ENCODE data around the gene RIMBP3C.
"Not testable (repeated sequence)": the region's sequence is repeated elsewhere in the genome, so short reads cannot be mapped to it uniquely, and the experiment has no call there.

Gene RIMBP3C

DNA sequence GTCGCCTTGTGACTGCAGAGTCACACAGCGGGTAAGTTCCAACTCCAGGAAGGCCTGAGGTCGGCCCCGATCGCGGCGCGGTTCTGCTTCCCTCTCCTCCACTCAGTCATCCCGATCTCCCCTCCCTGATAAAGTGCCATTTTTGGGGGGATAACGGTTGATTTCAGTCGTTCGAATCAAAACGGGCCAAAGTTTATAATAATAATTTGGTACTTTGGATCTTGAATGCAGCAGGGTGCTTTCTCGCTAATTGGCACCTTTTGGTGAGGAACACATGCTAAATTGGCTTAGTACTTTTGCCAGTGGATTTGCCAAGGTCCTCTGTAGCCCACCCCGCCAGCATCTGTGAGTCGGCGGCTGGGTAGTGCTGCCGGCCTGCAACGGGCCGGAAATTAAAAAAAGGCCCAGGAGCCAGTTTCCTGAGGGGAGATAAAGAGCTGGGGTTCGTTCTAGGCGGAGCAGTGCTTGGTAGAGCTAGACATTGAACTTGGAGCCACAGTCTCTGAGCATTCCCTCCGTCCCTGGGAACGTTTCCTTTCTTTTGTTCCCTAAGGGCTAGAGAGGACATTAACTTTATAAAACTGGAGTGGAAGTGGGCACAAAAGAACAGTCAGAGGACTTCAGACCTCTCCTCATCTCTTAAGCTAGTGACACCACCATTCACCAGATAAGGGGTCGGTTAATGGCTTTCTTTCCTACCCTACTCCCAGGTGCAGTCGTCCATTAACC, 17.2 kb upstream of the RIMBP3C start:
- H3K4me3 ChIP-seq (ENCODE audit: low read depth, low read length), result peak overlapping the region; percentile 83
- ChIA-PET CTCF (interaction anchor here (0.9 to 2.1 kb wide), 4 partner anchors 11 to 62 kb away, joined by 3 to 6 read pairs (median 4); no protein-coding TSS in a partner anchor), POLR2A (interaction anchor here (0.6 to 0.9 kb wide), 3 partner anchors 10 to 61 kb away, joined by 3 to 4 read pairs (median 3); no protein-coding TSS in a partner anchor)
- DNase-seq (ENCODE audit: low read depth, low spot score), result no peak
- TF ChIP-seq, protein P1, sequence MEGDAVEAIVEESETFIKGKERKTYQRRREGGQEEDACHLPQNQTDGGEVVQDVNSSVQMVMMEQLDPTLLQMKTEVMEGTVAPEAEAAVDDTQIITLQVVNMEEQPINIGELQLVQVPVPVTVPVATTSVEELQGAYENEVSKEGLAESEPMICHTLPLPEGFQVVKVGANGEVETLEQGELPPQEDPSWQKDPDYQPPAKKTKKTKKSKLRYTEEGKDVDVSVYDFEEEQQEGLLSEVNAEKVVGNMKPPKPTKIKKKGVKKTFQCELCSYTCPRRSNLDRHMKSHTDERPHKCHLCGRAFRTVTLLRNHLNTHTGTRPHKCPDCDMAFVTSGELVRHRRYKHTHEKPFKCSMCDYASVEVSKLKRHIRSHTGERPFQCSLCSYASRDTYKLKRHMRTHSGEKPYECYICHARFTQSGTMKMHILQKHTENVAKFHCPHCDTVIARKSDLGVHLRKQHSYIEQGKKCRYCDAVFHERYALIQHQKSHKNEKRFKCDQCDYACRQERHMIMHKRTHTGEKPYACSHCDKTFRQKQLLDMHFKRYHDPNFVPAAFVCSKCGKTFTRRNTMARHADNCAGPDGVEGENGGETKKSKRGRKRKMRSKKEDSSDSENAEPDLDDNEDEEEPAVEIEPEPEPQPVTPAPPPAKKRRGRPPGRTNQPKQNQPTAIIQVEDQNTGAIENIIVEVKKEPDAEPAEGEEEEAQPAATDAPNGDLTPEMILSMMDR (IDR thresholded peaks at IDR 0.05; ENCODE audit: insufficient read depth, low read length, missing control alignments), result no peak

DNA sequence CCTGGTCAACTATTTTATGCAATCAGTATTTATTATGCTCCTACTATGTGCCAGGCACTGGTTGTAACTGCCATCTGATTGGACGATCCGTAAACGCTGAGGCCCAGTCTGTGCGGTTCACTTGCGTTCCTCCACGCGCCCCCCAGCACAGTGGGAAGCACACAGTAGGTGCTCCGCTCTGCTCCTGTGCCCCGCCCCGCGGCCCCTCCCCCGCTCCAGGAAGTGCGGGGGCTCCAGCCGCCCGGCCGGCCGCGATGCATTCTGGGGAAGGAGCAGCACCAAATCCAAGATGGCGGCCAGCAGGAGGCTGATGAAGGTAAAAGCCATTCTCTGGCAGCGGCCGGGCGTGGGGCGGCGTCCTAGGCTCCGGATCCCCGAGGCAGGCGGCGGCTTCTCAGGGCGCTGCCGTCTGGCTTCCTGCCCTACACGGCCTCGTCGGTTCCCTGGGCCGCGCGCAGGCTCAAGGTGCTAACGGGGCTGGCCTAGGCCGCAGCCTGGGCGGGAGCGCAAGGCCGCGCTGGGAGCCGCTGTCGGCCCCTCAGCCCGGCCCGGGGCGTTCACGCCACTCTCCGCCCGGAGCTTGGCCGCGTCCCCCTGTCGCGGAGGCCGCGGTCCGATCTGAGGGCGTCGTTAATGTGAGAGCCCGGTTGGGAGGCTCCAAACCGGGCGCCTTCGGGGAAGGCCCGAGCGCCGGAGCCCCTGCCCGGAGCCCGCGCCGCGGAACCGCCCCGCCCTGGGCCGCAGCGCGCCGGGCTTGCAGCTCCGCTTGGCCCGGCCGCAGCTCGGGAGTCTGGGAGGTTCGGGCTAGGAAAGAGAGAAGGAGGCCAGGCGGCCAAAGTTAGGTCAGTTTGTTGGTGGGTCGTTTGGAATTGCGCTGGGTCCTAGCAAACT, 16.4 kb upstream of the RIMBP3C start, which contains the start of gene UBE2L3:
UBE2L3 (plus strand) TSS at position 259 of the 891 bp plus-strand sequence; CDS start at position 290, 31 bp downstream.
- POLR2A ChIA-PET, result interaction anchor here (0.7 to 0.9 kb wide), 2 partner anchors 27 to 62 kb away, joined by 3 to 4 read pairs; no protein-coding TSS in a partner anchor
- TF ChIP-seq, protein P1 (IDR thresholded peaks at IDR 0.05; ENCODE audit: insufficient read depth, low read length, missing control alignments), result no peak
- CTCF ChIA-PET, result interaction anchor here (1.5 to 2.1 kb wide), 2 partner anchors 12 to 61 kb away, joined by 5 to 6 read pairs; no protein-coding TSS in a partner anchor
- DNase-seq (ENCODE audit: low read depth, low spot score), result no peak
- H3K4me3 ChIP-seq (ENCODE audit: low read depth, low read length), result peak within 1 kb of the TSS; percentile 83

DNA sequence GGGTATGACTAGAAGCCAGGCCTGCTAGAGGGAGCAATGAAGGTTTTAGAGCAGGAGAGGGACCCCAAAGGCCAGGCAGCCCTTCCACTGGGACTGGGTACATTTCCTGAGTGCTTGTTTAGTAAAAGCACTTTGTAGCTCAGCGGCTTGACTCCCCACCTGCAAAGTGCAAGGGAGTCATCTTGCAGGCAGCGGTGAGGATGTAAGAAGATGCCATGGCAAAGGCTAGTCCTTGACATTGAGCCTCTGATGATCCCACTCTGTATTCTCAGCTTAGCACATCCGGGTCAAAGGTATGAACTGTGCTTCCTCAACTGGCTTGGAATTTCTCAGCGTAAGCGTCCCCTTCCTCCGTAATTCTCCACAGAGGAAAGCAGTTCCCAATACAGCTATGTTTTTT, 13.2 kb upstream of the RIMBP3C start:
- no peak overlapping the region for H3K4me3 ChIP-seq (ENCODE audit: low read depth, low read length)
- DNase-seq (ENCODE audit: low read depth, low spot score), result no peak
- ChIA-PET CTCF (no interaction called here), POLR2A (no interaction called here)
- TF ChIP-seq, protein P1 (IDR thresholded peaks at IDR 0.05; ENCODE audit: insufficient read depth, low read length, missing control alignments), result no peak

DNA sequence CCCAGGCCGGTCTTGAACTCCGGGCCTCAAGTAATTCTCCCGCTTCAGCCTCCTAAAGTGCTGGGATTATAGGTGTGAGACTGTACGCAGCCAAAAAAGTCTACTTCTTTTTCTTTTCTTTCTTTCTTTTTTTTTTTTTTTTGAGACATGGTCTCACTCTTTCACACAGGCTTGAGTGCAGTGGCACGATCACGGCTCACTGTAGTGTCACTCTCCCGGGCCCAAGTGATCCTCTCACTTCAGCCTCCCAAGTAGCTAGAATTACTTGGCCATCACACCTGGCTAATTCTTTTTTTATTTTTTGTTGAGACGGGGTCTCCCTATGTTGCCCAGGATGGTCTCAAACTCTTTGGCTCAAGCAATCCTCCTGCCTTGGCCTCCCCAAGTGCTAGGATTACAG, 12.7 kb upstream of the RIMBP3C start:
- POLR2A ChIA-PET, result no interaction called here
- TF ChIP-seq, protein P1 (IDR thresholded peaks at IDR 0.05; ENCODE audit: insufficient read depth, low read length, missing control alignments), result no peak
- no peak for DNase-seq (ENCODE audit: low read depth, low spot score)
- CTCF ChIA-PET, result no interaction called here
- no peak overlapping the region for H3K4me3 ChIP-seq (ENCODE audit: low read depth, low read length)

DNA sequence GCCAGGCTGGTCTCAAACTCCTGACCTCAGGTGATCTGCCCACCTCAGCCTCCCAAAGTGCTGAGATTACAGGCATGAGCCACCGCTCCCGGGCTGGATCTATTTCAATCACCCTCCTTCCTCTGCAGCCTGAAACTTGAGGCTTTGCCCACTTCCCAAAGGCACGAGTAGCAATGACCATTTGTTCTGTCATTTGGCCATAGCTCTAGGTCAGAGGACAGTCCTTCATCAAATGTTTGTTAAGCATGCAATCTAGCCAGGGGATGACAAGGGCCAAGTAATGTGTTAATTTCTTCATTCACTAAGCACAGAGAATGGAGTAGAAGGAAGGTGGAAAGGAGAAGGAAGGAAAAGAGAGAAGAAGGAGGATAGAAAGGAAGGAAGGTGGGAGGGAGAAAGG, 9.4 kb upstream of the RIMBP3C start:
- POLR2A ChIA-PET; CTCF ChIA-PET; DNase-seq (ENCODE audit: low read depth, low spot score); H3K4me3 ChIP-seq (ENCODE audit: low read depth, low read length): not testable (repeated sequence)

DNA sequence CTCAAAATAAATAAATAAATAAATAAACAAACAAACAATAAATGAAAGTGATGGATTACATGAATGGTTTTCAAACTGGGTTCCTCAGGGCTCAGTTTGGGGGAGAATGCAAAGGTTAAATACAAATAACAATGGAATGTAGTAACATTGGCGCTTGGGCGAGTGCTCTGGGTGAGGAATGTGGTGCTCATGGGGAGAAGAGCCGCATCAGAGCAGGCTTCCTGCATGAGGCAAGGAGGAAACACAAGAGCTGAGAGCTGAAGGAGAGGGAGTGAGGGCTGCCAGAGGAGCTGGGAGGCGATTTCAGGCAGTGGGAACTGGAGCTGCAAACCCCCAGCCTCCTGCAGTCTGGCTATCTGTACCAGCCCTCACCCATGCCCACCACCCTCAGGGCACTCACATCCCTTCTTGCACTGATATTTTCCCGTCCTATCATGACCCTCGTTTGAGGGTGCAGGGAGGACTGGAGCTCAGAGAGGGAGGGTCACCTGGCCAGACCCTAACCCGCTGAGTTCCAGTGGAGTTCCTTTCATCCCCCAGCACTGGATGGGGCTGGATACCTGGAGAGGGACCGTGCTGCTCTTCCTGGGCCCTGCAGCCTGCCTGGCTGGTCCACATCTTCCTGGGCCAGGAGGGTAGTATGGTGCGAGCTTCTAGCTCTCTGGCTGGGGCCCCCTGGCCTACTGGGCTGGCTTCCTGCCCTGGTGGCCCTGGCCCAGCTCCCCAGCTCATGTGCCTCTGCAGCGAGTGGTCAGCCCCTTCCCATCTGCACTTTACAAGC, 8.3 kb upstream of the RIMBP3C start:
- DNase-seq (ENCODE audit: low read depth, low spot score); POLR2A ChIA-PET; H3K4me3 ChIP-seq (ENCODE audit: low read depth, low read length); CTCF ChIA-PET: not testable (repeated sequence)

DNA sequence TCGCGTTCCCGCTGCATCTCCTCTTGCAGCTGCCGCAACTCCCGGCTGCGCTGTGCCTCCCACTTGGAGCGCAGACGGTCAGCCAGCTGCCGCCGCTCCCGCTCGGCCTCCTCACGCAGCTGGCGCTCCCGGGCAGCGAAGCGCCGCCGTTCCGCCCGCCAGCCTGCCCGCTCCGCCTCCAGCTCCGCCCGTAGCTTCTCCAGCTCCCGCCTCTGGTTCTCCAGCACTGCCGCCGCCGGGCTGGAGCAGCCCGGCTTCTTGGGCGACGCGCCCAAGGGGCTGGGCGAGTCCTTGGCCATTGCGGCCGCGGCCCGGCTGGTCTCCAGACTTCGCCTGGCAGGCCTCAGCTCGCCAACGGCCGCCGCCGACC, 598 bp downstream of the RIMBP3C start:
- CTCF ChIA-PET; POLR2A ChIA-PET; H3K4me3 ChIP-seq (ENCODE audit: low read depth, low read length); DNase-seq (ENCODE audit: low read depth, low spot score): not testable (repeated sequence)

DNA sequence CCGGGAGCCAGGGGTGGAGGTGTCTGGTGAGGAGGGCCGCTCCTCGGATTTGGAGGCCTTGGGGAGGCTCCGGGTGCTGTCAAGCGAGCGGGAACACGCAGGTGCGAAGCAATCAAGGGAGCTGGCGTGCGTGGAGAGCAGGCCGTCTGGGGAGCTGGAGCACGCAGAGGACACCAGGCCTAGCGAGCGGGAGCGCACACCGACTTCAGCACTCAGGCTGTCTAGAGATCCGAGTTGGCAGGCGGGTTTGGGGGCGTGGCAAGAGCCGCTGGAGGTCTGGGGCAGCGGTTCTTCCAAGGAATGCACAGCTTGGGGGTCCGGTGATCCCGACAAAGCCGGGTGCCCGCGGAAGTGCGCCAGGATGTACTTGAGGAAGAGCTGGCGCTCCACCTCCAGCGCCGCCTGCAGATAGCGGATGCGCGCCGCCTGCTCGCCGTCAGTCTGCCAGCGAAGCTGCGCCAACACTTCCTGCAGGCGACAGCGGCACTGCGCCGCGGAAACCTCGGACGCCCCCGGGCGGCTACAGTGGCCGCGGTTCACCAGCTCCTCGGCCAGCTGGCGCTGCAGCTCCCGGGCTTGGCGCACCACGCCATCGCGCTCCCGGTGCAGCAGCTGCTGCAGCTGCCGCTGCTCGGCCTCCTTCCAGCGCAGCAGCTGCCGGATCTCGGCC, 1.1 kb downstream of the RIMBP3C start:
- POLR2A ChIA-PET; DNase-seq (ENCODE audit: low read depth, low spot score); H3K4me3 ChIP-seq (ENCODE audit: low read depth, low read length); CTCF ChIA-PET: not testable (repeated sequence)

DNA sequence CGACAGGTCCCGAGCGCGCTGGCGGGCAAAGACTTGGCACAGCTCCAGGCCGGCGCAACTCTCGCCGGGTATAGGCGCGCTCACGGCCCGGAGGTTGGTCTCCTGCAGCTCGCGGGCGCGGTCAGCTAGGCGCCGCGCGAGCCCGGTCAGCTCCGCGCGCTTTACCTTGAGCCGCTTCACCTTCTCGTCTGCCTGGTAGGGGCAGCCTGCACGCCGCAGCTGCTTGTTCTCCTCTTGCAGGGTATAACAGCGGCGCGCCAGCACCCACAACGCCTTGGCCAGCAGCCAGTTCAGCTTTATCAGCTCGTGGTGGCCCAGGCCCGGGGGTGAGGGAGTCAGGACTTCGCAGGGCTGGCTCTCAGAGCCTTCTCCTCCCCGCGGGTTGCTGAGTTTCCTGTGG, 1.7 kb downstream of the RIMBP3C start:
- POLR2A ChIA-PET; CTCF ChIA-PET; DNase-seq (ENCODE audit: low read depth, low spot score); H3K4me3 ChIP-seq (ENCODE audit: low read depth, low read length): not testable (repeated sequence)

DNA sequence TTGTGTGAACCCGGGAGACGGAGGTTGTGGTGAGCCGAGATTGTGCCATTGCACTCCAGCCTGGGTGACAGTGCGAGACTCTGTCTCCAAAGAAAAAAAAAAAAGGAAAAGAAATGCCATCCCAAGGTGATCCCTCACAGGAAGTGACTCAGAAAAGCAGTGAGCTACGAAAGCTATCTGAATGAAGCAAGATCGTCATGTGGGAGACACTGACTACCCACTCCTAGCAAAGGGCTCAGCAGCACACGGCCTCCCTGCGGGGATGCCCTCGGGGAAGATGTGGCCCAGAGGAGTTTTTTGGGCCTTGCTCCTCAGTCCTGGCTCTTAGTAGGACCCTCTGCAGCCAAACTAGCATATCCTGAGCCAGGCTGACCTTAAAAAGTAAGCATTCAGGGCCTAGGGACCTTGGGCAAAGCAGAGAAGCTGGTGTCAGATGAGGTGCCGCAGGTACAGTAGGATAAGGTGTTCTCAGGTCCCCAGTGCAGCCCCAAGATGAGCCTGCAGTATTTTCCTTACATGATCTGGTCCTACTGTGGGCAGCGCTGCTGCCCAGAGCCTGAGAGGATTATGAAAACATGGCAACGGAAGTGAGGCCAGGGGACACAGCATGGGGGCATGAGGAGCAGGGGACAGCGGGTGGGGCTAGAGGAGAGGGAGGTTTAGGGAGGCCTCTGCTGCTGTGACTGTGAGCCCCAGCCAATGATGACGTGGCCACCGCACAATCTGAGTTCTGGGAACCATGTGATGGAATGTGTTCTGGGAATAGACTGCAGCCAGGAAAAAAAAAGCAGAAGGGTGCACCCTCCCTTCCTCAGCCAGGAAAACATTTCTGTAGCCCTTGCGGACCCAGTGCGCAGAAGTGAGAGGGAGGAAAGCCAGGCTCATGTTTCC, 6.6 kb downstream of the RIMBP3C start:
- H3K4me3 ChIP-seq (ENCODE audit: low read depth, low read length); CTCF ChIA-PET; DNase-seq (ENCODE audit: low read depth, low spot score); POLR2A ChIA-PET: not testable (repeated sequence)
